ENCODE data around the gene SOX1.

Gene SOX1

DNA sequence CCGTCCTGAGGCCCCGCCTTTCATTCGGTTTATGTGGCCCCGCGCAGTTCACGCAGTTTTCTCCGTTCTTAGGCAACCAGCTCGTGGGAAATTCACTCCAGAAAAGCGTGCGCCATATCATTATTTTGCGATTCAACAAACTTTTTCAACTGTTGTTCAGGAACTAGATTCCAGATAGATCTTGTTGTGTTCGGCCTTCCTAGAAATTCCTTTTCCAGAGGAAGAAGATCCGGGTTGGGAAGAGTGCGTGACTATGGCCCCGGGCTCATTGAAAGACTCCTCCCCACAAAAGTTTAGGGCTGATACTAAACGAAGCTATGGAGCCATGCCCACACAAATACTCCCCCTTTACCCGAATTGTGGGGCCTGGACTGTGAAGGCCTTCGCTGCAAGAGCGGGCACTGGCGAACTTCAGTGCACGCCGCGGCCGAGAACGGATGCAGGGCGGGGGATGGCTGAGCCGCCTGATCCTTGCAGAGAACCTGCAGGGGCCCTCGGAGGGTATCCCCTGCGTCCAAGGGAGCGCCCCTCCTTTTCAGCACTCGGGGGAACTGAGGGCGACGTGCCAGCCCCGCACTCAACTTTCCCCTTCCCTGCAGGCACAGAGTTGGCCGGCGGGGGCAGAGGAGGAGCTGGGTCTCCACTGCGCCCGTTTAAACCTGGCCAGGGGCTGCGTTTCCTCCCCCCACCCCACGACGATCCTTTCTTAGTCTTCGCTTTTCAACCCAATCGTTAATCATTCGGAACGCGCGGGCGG is 904 bp upstream of the SOX1 start:
- TF ChIP-seq, protein P1, sequence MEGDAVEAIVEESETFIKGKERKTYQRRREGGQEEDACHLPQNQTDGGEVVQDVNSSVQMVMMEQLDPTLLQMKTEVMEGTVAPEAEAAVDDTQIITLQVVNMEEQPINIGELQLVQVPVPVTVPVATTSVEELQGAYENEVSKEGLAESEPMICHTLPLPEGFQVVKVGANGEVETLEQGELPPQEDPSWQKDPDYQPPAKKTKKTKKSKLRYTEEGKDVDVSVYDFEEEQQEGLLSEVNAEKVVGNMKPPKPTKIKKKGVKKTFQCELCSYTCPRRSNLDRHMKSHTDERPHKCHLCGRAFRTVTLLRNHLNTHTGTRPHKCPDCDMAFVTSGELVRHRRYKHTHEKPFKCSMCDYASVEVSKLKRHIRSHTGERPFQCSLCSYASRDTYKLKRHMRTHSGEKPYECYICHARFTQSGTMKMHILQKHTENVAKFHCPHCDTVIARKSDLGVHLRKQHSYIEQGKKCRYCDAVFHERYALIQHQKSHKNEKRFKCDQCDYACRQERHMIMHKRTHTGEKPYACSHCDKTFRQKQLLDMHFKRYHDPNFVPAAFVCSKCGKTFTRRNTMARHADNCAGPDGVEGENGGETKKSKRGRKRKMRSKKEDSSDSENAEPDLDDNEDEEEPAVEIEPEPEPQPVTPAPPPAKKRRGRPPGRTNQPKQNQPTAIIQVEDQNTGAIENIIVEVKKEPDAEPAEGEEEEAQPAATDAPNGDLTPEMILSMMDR (IDR thresholded peaks at IDR 0.05; ENCODE audit: control extremely low read depth, extremely low read depth, low read depth, missing control alignments) = no peak
- ChIA-PET CTCF (no interaction called here), POLR2A (no interaction called here)
- no peak for DNase-seq (ENCODE audit: extremely low spot score)

GRCh38 chr13:112066624-112067004 is 335 bp upstream of the SOX1 start:
- POLR2A ChIA-PET = no interaction called here
- CTCF ChIA-PET = no interaction called here
- TF ChIP-seq, protein P1 (IDR thresholded peaks at IDR 0.05; ENCODE audit: control extremely low read depth, extremely low read depth, low read depth, missing control alignments) = no peak
- DNase-seq (ENCODE audit: extremely low spot score) = no peak

- ChIA-PET CTCF (no interaction called here), POLR2A (no interaction called here)
- TF ChIP-seq, protein P1 (IDR thresholded peaks at IDR 0.05; ENCODE audit: control extremely low read depth, extremely low read depth, low read depth, missing control alignments) = no peak
- no peak for DNase-seq (ENCODE audit: extremely low spot score)
These were observed 1.1 kb downstream of the SOX1 start for GRCh38 chr13:112067871-112068539.

DNA sequence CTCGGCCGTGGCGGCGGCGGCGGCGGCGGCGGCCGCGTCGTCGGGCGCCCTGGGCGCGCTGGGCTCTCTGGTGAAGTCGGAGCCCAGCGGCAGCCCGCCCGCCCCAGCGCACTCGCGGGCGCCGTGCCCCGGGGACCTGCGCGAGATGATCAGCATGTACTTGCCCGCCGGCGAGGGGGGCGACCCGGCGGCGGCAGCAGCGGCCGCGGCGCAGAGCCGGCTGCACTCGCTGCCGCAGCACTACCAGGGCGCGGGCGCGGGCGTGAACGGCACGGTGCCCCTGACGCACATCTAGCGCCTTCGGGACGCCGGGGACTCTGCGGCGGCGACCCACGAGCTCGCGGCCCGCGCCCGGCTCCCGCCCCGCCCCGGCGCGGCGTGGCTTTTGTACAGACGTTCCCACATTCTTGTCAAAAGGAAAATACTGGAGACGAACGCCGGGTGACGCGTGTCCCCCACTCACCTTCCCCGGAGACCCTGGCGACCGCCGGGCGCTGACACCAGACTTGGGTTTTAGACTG is 1.7 kb downstream of the SOX1 start:
- DNase-seq (ENCODE audit: extremely low spot score) = no peak
- TF ChIP-seq, protein P1 (IDR thresholded peaks at IDR 0.05; ENCODE audit: control extremely low read depth, extremely low read depth, low read depth, missing control alignments) = no peak
- ChIA-PET POLR2A (no interaction called here), CTCF (no interaction called here)

- CTCF ChIA-PET = no interaction called here
- no peak for DNase-seq (ENCODE audit: extremely low spot score)
- TF ChIP-seq, protein P1 (IDR thresholded peaks at IDR 0.05; ENCODE audit: control extremely low read depth, extremely low read depth, low read depth, missing control alignments) = no peak
- POLR2A ChIA-PET = no interaction called here
These were observed 2.3 kb downstream of the SOX1 start for GRCh38 chr13:112069061-112069844.

DNA sequence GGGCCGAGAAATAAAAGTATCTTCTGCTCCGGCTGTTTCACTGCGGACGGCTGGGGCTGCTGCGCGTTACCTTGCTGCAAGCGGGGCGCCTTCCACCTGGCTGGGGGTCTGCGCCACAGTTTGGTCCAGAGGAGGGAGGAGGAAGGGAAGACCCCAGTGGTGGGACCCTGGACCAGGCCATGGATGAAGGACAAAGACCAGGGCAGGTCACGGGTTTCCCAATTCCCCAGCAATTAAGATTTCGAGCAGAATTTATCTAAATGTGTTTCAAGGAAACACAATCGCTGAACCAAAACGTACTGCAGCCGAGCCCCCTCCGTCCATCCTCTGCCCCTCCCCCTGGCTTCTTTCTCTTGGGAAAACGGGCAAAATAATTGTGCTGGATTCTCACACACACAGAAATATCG is 2.9 kb downstream of the SOX1 start:
- DNase-seq (ENCODE audit: extremely low spot score) = no peak
- TF ChIP-seq, protein P1 (IDR thresholded peaks at IDR 0.05; ENCODE audit: control extremely low read depth, extremely low read depth, low read depth, missing control alignments) = no peak
- CTCF ChIA-PET = no interaction called here
- POLR2A ChIA-PET = no interaction called here
